ENCODE data around the gene WNK2.

GRCh38 chr9:93200449-93200742 lies 16.5 kb downstream of the WNK2 start:
- TF ChIP-seq CTCF (IDR thresholded peaks at IDR 0.05; ENCODE audit: insufficient read depth, low read depth, low read length) (no peak), EZH2 (IDR thresholded peaks at IDR 0.05; ENCODE audit: insufficient read depth, low read length) (no peak)
